ENCODE measurements around the gene TNK1. TPM values are rescaled to one million over a fixed set of nuclear protein-coding genes. Genes with fewer than 3 reads are reported as not detected.
A peak's percentile ranks its signal among the peaks of the same experiment; 100 is the strongest.

TNK1 gene
- total and polyA plus RNA-seq, 7 donors = 0.56 to 1.7 (median 0.82) TPM

GRCh38 chr17:7403977-7404736 is 23.3 kb downstream of the TNK1 start, which contains the start of gene TMEM256:
TSS of gene TMEM256 (minus strand) at chr17:7404097. CDS start at chr17:7404084, 13 bp downstream.
- WGBS, 3 donors = 0% methylated on average over 38 to 49 of the region's 49 CpGs
- Histone ChIP-seq H3K4me3 (peak within 1 kb of the TSS; percentile 73), H3K36me3 (ENCODE audit: insufficient read depth in 1 of 2, low read depth in 1 of 2) (peaks cover 0 to 7% of the 10 kb centered on the region in 2 donors), H3K4me1 (peaks cover 9% of the 10 kb centered on the region), H3K27me3 (ENCODE audit: insufficient read depth in 3 of 3, low read length in 2 of 3) (no peaks in the 10 kb centered on the region), H3K27ac (peak within 1 kb of the TSS; percentile 75), H3K9me3 (no peaks in the 10 kb centered on the region)
- peak; percentile 98 to 99 for DNase-seq
- ATAC-seq = peak; percentile 91 to 93 (median 92)
- no peak for TF ChIP-seq CTCF (IDR thresholded peaks at IDR 0.05)
- intact Hi-C loops (cut with DNase I) = loop anchor here (1.0 to 2.0 kb wide), 2 partner anchors 31 to 80 kb away; partner anchors contain the start of genes POLR2A (in 1 of the 2) and TMEM102 (in 1 of the 2)

- H3K27me3 ChIP-seq (ENCODE audit: insufficient read depth in 3 of 3, low read length in 2 of 3) = no peaks in the 10 kb centered on the region
- no peak for TF ChIP-seq CTCF (IDR thresholded peaks at IDR 0.05)
- 0 to 1% (median 0%) methylated on average over 40 to 63 of the region's 65 CpGs for WGBS, 3 donors
- DNase-seq = peak; percentile 70 to 84
- H3K9me3 ChIP-seq = no peaks in the 10 kb centered on the region
- peaks cover 9% of the 10 kb centered on the region for H3K4me1 ChIP-seq
- ATAC-seq = peak; percentile 49 to 72 (median 55)
- peak overlapping the region; percentile 75 for H3K27ac ChIP-seq
- intact Hi-C loops (cut with DNase I) = loop anchor here (1.0 to 2.0 kb wide), 2 partner anchors 30 to 79 kb away; partner anchors contain the start of genes POLR2A (in 1 of the 2) and TMEM102 (in 1 of the 2)
- peak overlapping the region; percentile 73 for H3K4me3 ChIP-seq
- peaks cover 0 to 4% of the 10 kb centered on the region in 2 donors for H3K36me3 ChIP-seq (ENCODE audit: insufficient read depth in 1 of 2, low read depth in 1 of 2)
Observed at GRCh38 chr17:7404737-7405349, 24.0 kb downstream of the TNK1 start.

GRCh38 chr17:7405350-7406234 is 24.7 kb downstream of the TNK1 start:
- H3K9me3 ChIP-seq = no peaks in the 10 kb centered on the region
- ATAC-seq = no peak
- H3K27me3 ChIP-seq (ENCODE audit: insufficient read depth in 3 of 3, low read length in 2 of 3) = no peaks in the 10 kb centered on the region
- H3K27ac ChIP-seq = peak overlapping the region; percentile 75
- TF ChIP-seq CTCF (IDR thresholded peaks at IDR 0.05) = no peak
- H3K4me1 ChIP-seq = peaks cover 9% of the 10 kb centered on the region
- 12 to 17% (median 16%) methylated on average over 32 to 38 of the region's 38 CpGs for WGBS, 3 donors
- H3K4me3 ChIP-seq = peak overlapping the region; percentile 73
- peaks cover 0 to 4% of the 10 kb centered on the region in 2 donors for H3K36me3 ChIP-seq (ENCODE audit: insufficient read depth in 1 of 2, low read depth in 1 of 2)
- no peak for DNase-seq
- intact Hi-C loops (cut with DNase I) = loop anchor here in 1 of 2 donors (2.0 kb wide), 1 partner anchor 29 kb away; the partner anchor contains the start of gene TMEM102

GRCh38 chr17:7406235-7406825 is 25.4 kb downstream of the TNK1 start:
- H3K9me3 ChIP-seq = no peaks in the 10 kb centered on the region
- no peak for TF ChIP-seq CTCF (IDR thresholded peaks at IDR 0.05)
- peak overlapping the region; percentile 73 for H3K4me3 ChIP-seq
- H3K4me1 ChIP-seq = peaks cover 9% of the 10 kb centered on the region
- DNase-seq = no peak
- ATAC-seq = no peak
- WGBS, 3 donors = 54 to 58% (median 58%) methylated on average over 12 of the region's 12 CpGs
- peaks cover 0 to 4% of the 10 kb centered on the region in 2 donors for H3K36me3 ChIP-seq (ENCODE audit: insufficient read depth in 1 of 2, low read depth in 1 of 2)
- no peaks in the 10 kb centered on the region for H3K27me3 ChIP-seq (ENCODE audit: insufficient read depth in 3 of 3, low read length in 2 of 3)
- H3K27ac ChIP-seq = no peak overlapping the region
- intact Hi-C loops (cut with DNase I) = no loop called here

All from psoas muscle (tissue), 8 donors.